Measurements from ENCODE around the gene TMEM82.
A peak's percentile ranks its signal among the peaks of the same experiment; 100 is the strongest.

TMEM82 gene

GRCh38 chr1:15757016-15757543 lies 14.8 kb downstream of the TMEM82 start:
- DNase-seq (ENCODE audit: low spot score): no peak

- no peak for DNase-seq (ENCODE audit: low spot score)
Measured at GRCh38 chr1:15757575-15758342, 15.5 kb downstream of the TMEM82 start.

- DNase-seq (ENCODE audit: low spot score): peak; percentile 72
Measured at GRCh38 chr1:15758343-15758931, 16.1 kb downstream of the TMEM82 start, which contains the start of gene FBLIM1. TSS of gene FBLIM1 (plus strand) at chr1:15758795. CDS start at chr1:15764984, 6,189 bp downstream.

- peak; percentile 70 for DNase-seq (ENCODE audit: low spot score)
Measured at GRCh38 chr1:15758953-15759661, 16.8 kb downstream of the TMEM82 start.

- no peak for DNase-seq (ENCODE audit: low spot score)
Measured at GRCh38 chr1:15760520-15761211, 18.4 kb downstream of the TMEM82 start.

- no peak for DNase-seq (ENCODE audit: low spot score)
Measured at GRCh38 chr1:15761366-15762128, 19.2 kb downstream of the TMEM82 start.

- no peak for DNase-seq (ENCODE audit: low spot score)
Measured at GRCh38 chr1:15762546-15762945, 20.2 kb downstream of the TMEM82 start.

- no peak for DNase-seq (ENCODE audit: low spot score)
Measured at GRCh38 chr1:15764269-15764764, 22.0 kb downstream of the TMEM82 start.

- DNase-seq (ENCODE audit: low spot score): no peak
Measured at GRCh38 chr1:15764890-15765289, 22.6 kb downstream of the TMEM82 start.

- DNase-seq (ENCODE audit: low spot score): no peak
Measured at GRCh38 chr1:15765495-15766194, 23.3 kb downstream of the TMEM82 start.

- no peak for DNase-seq (ENCODE audit: low spot score)
Measured at GRCh38 chr1:15767941-15768340, 25.6 kb downstream of the TMEM82 start.

- no peak for DNase-seq (ENCODE audit: low spot score)
Measured at GRCh38 chr1:15768388-15768787, 26.1 kb downstream of the TMEM82 start.

GRCh38 chr1:15770313-15770962 lies 28.1 kb downstream of the TMEM82 start:
- DNase-seq (ENCODE audit: low spot score): no peak

GRCh38 chr1:15771836-15772515 lies 29.7 kb downstream of the TMEM82 start:
- no peak for DNase-seq (ENCODE audit: low spot score)

- no peak for DNase-seq (ENCODE audit: low spot score)
Measured at GRCh38 chr1:15775706-15776105, 33.4 kb downstream of the TMEM82 start.

- no peak for DNase-seq (ENCODE audit: low spot score)
Measured at GRCh38 chr1:15777909-15778707, 35.8 kb downstream of the TMEM82 start.

- DNase-seq (ENCODE audit: low spot score): no peak
Measured at GRCh38 chr1:15785683-15786082, 43.4 kb downstream of the TMEM82 start.

- no peak for DNase-seq (ENCODE audit: low spot score)
Measured at GRCh38 chr1:15786581-15786980, 44.3 kb downstream of the TMEM82 start.
